Effector memory CD4-positive, alpha-beta T cell (primary cell): Measurements from ENCODE around the gene MYL3.

ENCODE experiments used
- DNase-seq, 3 donors: peaks; one replicate each; pipeline ENCODE4 v3.0.0-alpha.2; 2020
- H3K27ac ChIP-seq: 2 replicates; pipeline ENCODE4 v1.7.0; 2013; ENCODE audit warnings: mild to moderate bottlenecking, low read length, moderate library complexity; ENCODE audit not compliant: insufficient read depth, poor library complexity, severe bottlenecking
- H3K27me3 ChIP-seq: replicated peaks from 2 replicates; pipeline ENCODE4 v1.7.0; 2013; ENCODE audit warnings: mild to moderate bottlenecking, low read length; ENCODE audit not compliant: insufficient read depth, control insufficient read depth, poor library complexity, severe bottlenecking
- H3K36me3 ChIP-seq: 2 replicates; pipeline ENCODE4 v1.7.0; 2013; ENCODE audit warnings: mild to moderate bottlenecking, low read length, moderate library complexity; ENCODE audit not compliant: control insufficient read depth, insufficient read depth
- H3K4me1 ChIP-seq: 2 replicates; pipeline ENCODE4 v1.7.0; 2013; ENCODE audit warnings: low read length, mild to moderate bottlenecking; ENCODE audit not compliant: control insufficient read depth, insufficient read depth, poor library complexity, severe bottlenecking
- H3K4me3 ChIP-seq: 2 replicates; pipeline ENCODE4 v1.7.0; 2013; ENCODE audit warnings: low read length, low read depth, mild to moderate bottlenecking; ENCODE audit not compliant: insufficient read depth, poor library complexity, severe bottlenecking
- H3K9me3 ChIP-seq: 2 replicates; pipeline ENCODE4 v1.7.0; 2013; ENCODE audit warnings: mild to moderate bottlenecking, low read length, moderate library complexity; ENCODE audit not compliant: control insufficient read depth

MYL3 gene

GRCh38 chr3:46859001-46859710, 4.1 kb downstream of the MYL3 start:
- no peaks in the 10 kb centered on the region for H3K27me3 ChIP-seq
- H3K4me1 ChIP-seq = no peaks in the 10 kb centered on the region
- DNase-seq = no peak
- H3K36me3 ChIP-seq = no peaks in the 10 kb centered on the region
- no peak overlapping the region for H3K27ac ChIP-seq
- H3K4me3 ChIP-seq = no peak overlapping the region
- H3K9me3 ChIP-seq = no peaks in the 10 kb centered on the region

- no peaks in the 10 kb centered on the region for H3K27me3 ChIP-seq
Observed at GRCh38 chr3:46858456-46858855, 4.8 kb downstream of the MYL3 start.

GRCh38 chr3:46857485-46858341, 5.5 kb downstream of the MYL3 start:
- H3K27ac ChIP-seq = no peak overlapping the region
- no peaks in the 10 kb centered on the region for H3K36me3 ChIP-seq
- H3K9me3 ChIP-seq = no peaks in the 10 kb centered on the region
- no peaks in the 10 kb centered on the region for H3K4me1 ChIP-seq
- no peaks in the 10 kb centered on the region for H3K27me3 ChIP-seq
- no peak for DNase-seq
- no peak overlapping the region for H3K4me3 ChIP-seq

More at GRCh38 chr3:46858456-46858855, 4.8 kb downstream of the MYL3 start:
- Histone ChIP-seq H3K4me3 (no peak overlapping the region), H3K9me3 (no peaks in the 10 kb centered on the region), H3K27ac (no peak overlapping the region), H3K4me1 (no peaks in the 10 kb centered on the region), H3K36me3 (no peaks in the 10 kb centered on the region)
- DNase-seq = no peak

DNA sequence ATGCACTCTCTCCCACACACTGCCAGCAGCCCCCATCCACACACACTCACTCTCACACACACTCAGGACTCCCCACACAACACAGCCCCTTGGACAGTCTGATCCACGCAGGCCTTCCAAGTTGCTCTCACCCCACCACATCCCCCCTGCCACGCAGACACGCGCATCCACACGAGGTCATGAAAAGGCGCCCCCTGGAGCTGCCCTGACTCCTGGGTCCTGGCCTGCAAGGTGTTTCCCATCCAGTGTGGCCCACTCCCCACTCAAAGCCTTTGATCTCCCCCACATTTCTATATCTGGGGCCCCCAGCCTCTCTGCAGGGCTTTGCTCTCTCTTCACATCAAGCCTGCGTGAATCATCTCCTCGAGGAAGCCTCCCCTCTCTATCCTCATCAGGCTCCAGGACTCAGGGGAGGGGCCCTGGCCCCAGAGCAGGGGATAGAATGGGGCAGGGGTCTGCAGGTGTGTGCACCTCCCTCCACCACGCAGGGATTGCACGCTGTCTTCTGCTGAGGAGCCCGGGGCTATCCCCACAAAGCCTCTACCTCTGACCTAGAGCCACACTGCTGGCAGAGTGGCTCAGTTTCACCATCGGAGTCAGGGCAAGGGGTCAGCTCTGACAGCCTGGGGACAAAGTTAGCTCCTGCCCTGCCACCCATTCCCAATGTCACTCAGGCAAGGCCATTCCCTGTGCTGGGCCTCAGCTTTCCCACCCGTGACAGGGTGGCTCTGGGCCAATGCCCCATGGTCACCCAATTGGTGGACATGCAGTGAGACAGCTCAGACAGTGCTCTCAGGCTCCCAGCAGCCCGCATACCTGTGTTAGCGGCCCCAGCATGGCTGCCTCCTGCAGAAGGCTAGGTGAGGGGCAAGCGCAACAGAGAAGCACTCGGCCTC, 6.4 kb downstream of the MYL3 start:
- H3K27me3 ChIP-seq = no peaks in the 10 kb centered on the region
- no peak overlapping the region for H3K27ac ChIP-seq
- H3K4me3 ChIP-seq = no peak overlapping the region
- no peaks in the 10 kb centered on the region for H3K9me3 ChIP-seq
- no peaks in the 10 kb centered on the region for H3K36me3 ChIP-seq
- no peak for DNase-seq
- no peaks in the 10 kb centered on the region for H3K4me1 ChIP-seq

- H3K4me3 ChIP-seq = no peak overlapping the region
- DNase-seq = no peak
- no peaks in the 10 kb centered on the region for H3K4me1 ChIP-seq
- H3K27ac ChIP-seq = no peak overlapping the region
- H3K9me3 ChIP-seq = no peaks in the 10 kb centered on the region
- no peaks in the 10 kb centered on the region for H3K36me3 ChIP-seq
- no peaks in the 10 kb centered on the region for H3K27me3 ChIP-seq
Observed at GRCh38 chr3:46854555-46854991, 8.7 kb downstream of the MYL3 start.

DNA sequence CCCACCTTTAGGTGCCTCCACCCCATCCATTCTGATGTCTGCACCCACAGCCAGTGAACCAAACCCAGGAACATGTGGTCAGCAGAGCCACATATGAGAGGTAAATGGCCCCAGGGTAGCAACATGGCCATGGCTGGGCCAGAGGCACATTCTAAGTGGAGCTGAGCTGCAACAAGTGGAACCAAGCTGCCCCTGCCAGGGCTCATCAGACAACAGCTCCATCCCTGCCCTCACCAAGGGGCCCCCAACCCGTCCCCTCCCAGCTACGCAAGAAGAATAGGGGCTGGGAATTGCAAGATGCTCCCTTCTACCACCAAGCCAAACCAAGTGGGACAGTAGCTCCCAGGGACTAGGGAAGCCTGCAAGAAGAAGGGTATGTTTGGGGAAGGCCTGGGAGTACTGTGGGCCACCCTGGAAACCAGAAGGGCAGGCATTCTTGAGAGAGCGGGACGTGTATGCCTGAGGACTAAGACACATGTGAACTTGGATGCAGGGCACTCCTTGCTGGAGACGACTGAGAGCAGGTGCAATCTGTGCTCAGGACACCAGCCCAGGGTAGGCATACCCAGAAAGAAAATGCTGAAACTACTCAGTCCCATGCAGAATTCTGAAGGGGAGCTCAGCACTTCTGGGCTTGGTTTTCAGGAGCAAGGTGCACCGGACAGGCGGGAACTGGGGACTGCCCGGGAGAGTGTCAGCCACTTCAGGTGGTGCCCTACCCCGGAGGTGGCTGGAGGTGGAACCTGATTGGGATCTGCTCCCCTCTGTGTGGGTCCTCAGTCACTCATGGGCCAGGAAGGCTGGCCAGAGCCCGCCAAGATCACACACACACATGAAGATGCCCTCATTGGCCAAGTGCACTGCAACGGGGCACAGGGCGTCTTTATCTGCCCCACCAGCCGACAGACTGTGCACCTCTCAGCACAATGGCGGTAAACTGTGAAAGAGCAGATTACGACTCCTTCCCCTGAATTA, 9.5 kb downstream of the MYL3 start:
- Histone ChIP-seq H3K9me3 (no peaks in the 10 kb centered on the region), H3K27ac (no peak overlapping the region), H3K27me3 (no peaks in the 10 kb centered on the region), H3K36me3 (no peaks in the 10 kb centered on the region), H3K4me3 (no peak overlapping the region), H3K4me1 (no peaks in the 10 kb centered on the region)
- DNase-seq = no peak

- Histone ChIP-seq H3K4me3 (no peak overlapping the region), H3K36me3 (no peaks in the 10 kb centered on the region), H3K27me3 (no peaks in the 10 kb centered on the region), H3K4me1 (no peaks in the 10 kb centered on the region), H3K27ac (no peak overlapping the region), H3K9me3 (no peaks in the 10 kb centered on the region)
- no peak for DNase-seq
Observed at GRCh38 chr3:46852839-46853355, 10.3 kb downstream of the MYL3 start.

DNA sequence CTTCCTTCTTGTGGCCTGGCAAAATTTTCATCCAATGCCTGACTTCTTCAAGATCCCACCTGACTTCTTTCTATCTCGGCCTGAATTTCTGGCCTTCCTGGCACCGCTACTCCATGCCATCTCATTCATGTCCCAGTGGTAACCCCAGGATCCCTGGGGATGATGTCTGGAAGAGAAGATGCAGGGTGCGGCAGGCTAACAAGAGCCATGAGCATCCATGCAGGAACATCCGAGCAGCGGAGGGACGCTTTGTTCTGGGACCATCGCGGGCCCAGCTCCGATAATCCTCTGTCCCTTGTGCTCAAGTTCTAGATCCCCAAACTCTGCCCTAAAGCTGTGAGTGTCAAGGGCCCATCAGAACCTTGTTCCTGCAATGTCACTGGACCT, 10.9 kb downstream of the MYL3 start:
- no peak overlapping the region for H3K27ac ChIP-seq
- no peak for DNase-seq
- no peaks in the 10 kb centered on the region for H3K27me3 ChIP-seq

More for the DNA sequence above, 10.9 kb downstream of the MYL3 start:
- no peaks in the 10 kb centered on the region for H3K36me3 ChIP-seq
- no peak overlapping the region for H3K4me3 ChIP-seq
- H3K9me3 ChIP-seq = no peaks in the 10 kb centered on the region
- H3K4me1 ChIP-seq = no peaks in the 10 kb centered on the region
